Measurements from ENCODE around the gene POLR2E. TPM values are rescaled to one million over a fixed set of nuclear protein-coding genes. Genes with fewer than 3 reads are reported as not detected.

POLR2E gene
- total and polyA plus RNA-seq, 2 donors = 79.0 to 84.0 TPM

- Histone ChIP-seq H3K27me3 (ENCODE audit: control insufficient read depth in 2 of 2, insufficient read depth in 1 of 2, low read length in 1 of 2) (peaks cover 0 to 28% of the 10 kb centered on the region in 2 donors), H3K36me3 (ENCODE audit: control insufficient read depth in 2 of 2, insufficient read depth in 2 of 2, low read length in 1 of 2) (peaks cover 11 to 18% of the 10 kb centered on the region in 2 donors), H3K4me3 (ENCODE audit: low read length in 2 of 2) (peak overlapping the region in 1 of 2 donors; percentile 11), H3K27ac (ENCODE audit: low read depth in 1 of 2, low read length in 1 of 2) (no peak overlapping the region), H3K4me1 (ENCODE audit: control insufficient read depth in 2 of 2, insufficient read depth in 2 of 2, low read length in 2 of 2) (peaks cover 24 to 49% of the 10 kb centered on the region in 2 donors), H3K9me3 (ENCODE audit: control insufficient read depth in 2 of 2, insufficient read depth in 1 of 2, low read length in 1 of 2) (peaks cover 1 to 8% of the 10 kb centered on the region in 2 donors)
- DNase-seq (ENCODE audit: low read depth in 6 of 9, low spot score in 9 of 9) = peak in 4 of 9 donors; percentile 56 to 83 (median 74)
- 18% methylated on average over 60 of the region's 60 CpGs for WGBS
Observed at GRCh38 chr19:1064661-1065605, 30.2 kb downstream of the POLR2E start.

- WGBS = 88% methylated on average over 37 of the region's 37 CpGs
- DNase-seq (ENCODE audit: low read depth in 6 of 9, low spot score in 9 of 9) = no peak
- Histone ChIP-seq H3K27ac (ENCODE audit: low read depth in 1 of 2, low read length in 1 of 2) (no peak overlapping the region), H3K27me3 (ENCODE audit: control insufficient read depth in 2 of 2, insufficient read depth in 1 of 2, low read length in 1 of 2) (peaks cover 0 to 28% of the 10 kb centered on the region in 2 donors), H3K4me3 (ENCODE audit: low read length in 2 of 2) (no peak overlapping the region), H3K36me3 (ENCODE audit: control insufficient read depth in 2 of 2, insufficient read depth in 2 of 2, low read length in 1 of 2) (peaks cover 11 to 14% of the 10 kb centered on the region in 2 donors), H3K4me1 (ENCODE audit: control insufficient read depth in 2 of 2, insufficient read depth in 2 of 2, low read length in 2 of 2) (peaks cover 19 to 42% of the 10 kb centered on the region in 2 donors), H3K9me3 (ENCODE audit: control insufficient read depth in 2 of 2, insufficient read depth in 1 of 2, low read length in 1 of 2) (peaks cover 1 to 8% of the 10 kb centered on the region in 2 donors)
Observed at GRCh38 chr19:1063909-1064660, 31.1 kb downstream of the POLR2E start.

- WGBS = 91% methylated on average over 37 of the region's 37 CpGs
- DNase-seq (ENCODE audit: low read depth in 6 of 9, low spot score in 9 of 9) = no peak
- H3K4me1 ChIP-seq (ENCODE audit: control insufficient read depth in 2 of 2, insufficient read depth in 2 of 2, low read length in 2 of 2) = peaks cover 14 to 33% of the 10 kb centered on the region in 2 donors
Observed at GRCh38 chr19:1063030-1063908, 31.9 kb downstream of the POLR2E start.

GRCh38 chr19:1062387-1063029 lies 32.7 kb downstream of the POLR2E start:
- DNase-seq (ENCODE audit: low read depth in 6 of 9, low spot score in 9 of 9) = no peak
- H3K4me1 ChIP-seq (ENCODE audit: control insufficient read depth in 2 of 2, insufficient read depth in 2 of 2, low read length in 2 of 2) = peaks cover 14 to 31% of the 10 kb centered on the region in 2 donors
- H3K9me3 ChIP-seq (ENCODE audit: control insufficient read depth in 2 of 2, insufficient read depth in 1 of 2, low read length in 1 of 2) = peaks cover 10 to 24% of the 10 kb centered on the region in 2 donors
- H3K4me3 ChIP-seq (ENCODE audit: low read length in 2 of 2) = no peak overlapping the region
- 97% methylated on average over 17 of the region's 17 CpGs for WGBS
- H3K36me3 ChIP-seq (ENCODE audit: control insufficient read depth in 2 of 2, insufficient read depth in 2 of 2, low read length in 1 of 2) = peaks cover 17 to 21% of the 10 kb centered on the region in 2 donors
- H3K27ac ChIP-seq (ENCODE audit: low read depth in 1 of 2, low read length in 1 of 2) = no peak overlapping the region
- peaks cover 0 to 24% of the 10 kb centered on the region in 2 donors for H3K27me3 ChIP-seq (ENCODE audit: control insufficient read depth in 2 of 2, insufficient read depth in 1 of 2, low read length in 1 of 2)

More at GRCh38 chr19:1063030-1063908, 31.9 kb downstream of the POLR2E start:
- Histone ChIP-seq H3K36me3 (ENCODE audit: control insufficient read depth in 2 of 2, insufficient read depth in 2 of 2, low read length in 1 of 2) (peaks cover 12 to 15% of the 10 kb centered on the region in 2 donors), H3K4me3 (ENCODE audit: low read length in 2 of 2) (no peak overlapping the region), H3K27ac (ENCODE audit: low read depth in 1 of 2, low read length in 1 of 2) (no peak overlapping the region), H3K27me3 (ENCODE audit: control insufficient read depth in 2 of 2, insufficient read depth in 1 of 2, low read length in 1 of 2) (peaks cover 0 to 28% of the 10 kb centered on the region in 2 donors), H3K9me3 (ENCODE audit: control insufficient read depth in 2 of 2, insufficient read depth in 1 of 2, low read length in 1 of 2) (peaks cover 6 to 16% of the 10 kb centered on the region in 2 donors)

- DNase-seq (ENCODE audit: low read depth in 6 of 9, low spot score in 9 of 9) = no peak
- peaks cover 14 to 31% of the 10 kb centered on the region in 2 donors for H3K4me1 ChIP-seq (ENCODE audit: control insufficient read depth in 2 of 2, insufficient read depth in 2 of 2, low read length in 2 of 2)
- peaks cover 0 to 23% of the 10 kb centered on the region in 2 donors for H3K27me3 ChIP-seq (ENCODE audit: control insufficient read depth in 2 of 2, insufficient read depth in 1 of 2, low read length in 1 of 2)
- H3K27ac ChIP-seq (ENCODE audit: low read depth in 1 of 2, low read length in 1 of 2) = no peak overlapping the region
- peaks cover 14 to 29% of the 10 kb centered on the region in 2 donors for H3K9me3 ChIP-seq (ENCODE audit: control insufficient read depth in 2 of 2, insufficient read depth in 1 of 2, low read length in 1 of 2)
- no peak overlapping the region for H3K4me3 ChIP-seq (ENCODE audit: low read length in 2 of 2)
- WGBS = 98% methylated on average over 20 of the region's 20 CpGs
- H3K36me3 ChIP-seq (ENCODE audit: control insufficient read depth in 2 of 2, insufficient read depth in 2 of 2, low read length in 1 of 2) = peaks cover 21 to 25% of the 10 kb centered on the region in 2 donors
Observed at GRCh38 chr19:1061987-1062386, 33.2 kb downstream of the POLR2E start.

- Histone ChIP-seq H3K27ac (ENCODE audit: low read depth in 1 of 2, low read length in 1 of 2) (no peak overlapping the region), H3K36me3 (ENCODE audit: control insufficient read depth in 2 of 2, insufficient read depth in 2 of 2, low read length in 1 of 2) (peaks cover 34 to 38% of the 10 kb centered on the region in 2 donors), H3K27me3 (ENCODE audit: control insufficient read depth in 2 of 2, insufficient read depth in 1 of 2, low read length in 1 of 2) (peaks cover 0 to 16% of the 10 kb centered on the region in 2 donors), H3K4me3 (ENCODE audit: low read length in 2 of 2) (no peak overlapping the region), H3K4me1 (ENCODE audit: control insufficient read depth in 2 of 2, insufficient read depth in 2 of 2, low read length in 2 of 2) (peaks cover 8 to 19% of the 10 kb centered on the region in 2 donors), H3K9me3 (ENCODE audit: control insufficient read depth in 2 of 2, insufficient read depth in 1 of 2, low read length in 1 of 2) (peaks cover 26 to 42% of the 10 kb centered on the region in 2 donors)
- DNase-seq (ENCODE audit: low read depth in 6 of 9, low spot score in 9 of 9) = no peak
- 96% methylated on average over 5 of the region's 5 CpGs for WGBS
Observed at GRCh38 chr19:1060689-1061088, 34.5 kb downstream of the POLR2E start.

- no peak for DNase-seq (ENCODE audit: low read depth in 6 of 9, low spot score in 9 of 9)
- no peaks in the 10 kb centered on the region for H3K4me1 ChIP-seq (ENCODE audit: control insufficient read depth in 2 of 2, insufficient read depth in 2 of 2, low read length in 2 of 2)
- peaks cover 52 to 59% of the 10 kb centered on the region in 2 donors for H3K36me3 ChIP-seq (ENCODE audit: control insufficient read depth in 2 of 2, insufficient read depth in 2 of 2, low read length in 1 of 2)
- no peaks in the 10 kb centered on the region for H3K27me3 ChIP-seq (ENCODE audit: control insufficient read depth in 2 of 2, insufficient read depth in 1 of 2, low read length in 1 of 2)
- peaks cover 25 to 52% of the 10 kb centered on the region in 2 donors for H3K9me3 ChIP-seq (ENCODE audit: control insufficient read depth in 2 of 2, insufficient read depth in 1 of 2, low read length in 1 of 2)
- H3K27ac ChIP-seq (ENCODE audit: low read depth in 1 of 2, low read length in 1 of 2) = no peak overlapping the region
- no peak overlapping the region for H3K4me3 ChIP-seq (ENCODE audit: low read length in 2 of 2)
- 96% methylated on average over 5 of the region's 5 CpGs for WGBS
Observed at GRCh38 chr19:1058112-1058511, 37.1 kb downstream of the POLR2E start.
